Osteocyte (in vitro differentiated cells): Measurements from ENCODE around the gene ZNF628. TPM values are rescaled to one million over a fixed set of nuclear protein-coding genes. Genes with fewer than 3 reads are reported as not detected.

ENCODE experiments used
- DNase-seq: peaks from one replicate; pipeline ENCODE4 v3.0.0; 2021; ENCODE audit warnings: mixed read lengths; ENCODE audit not compliant: unreplicated experiment; ENCODE audit errors: extremely low spot score
- H3K27ac Mint-ChIP-seq: one replicate; pipeline ENCODE4 v1.8.0; 2021; ENCODE audit warnings: mild to moderate bottlenecking, mixed read lengths; ENCODE audit not compliant: unreplicated experiment
- H3K27me3 Mint-ChIP-seq: one replicate; pipeline ENCODE4 v1.8.0; 2021; ENCODE audit warnings: mixed read lengths; ENCODE audit not compliant: unreplicated experiment
- H3K36me3 Mint-ChIP-seq: one replicate; pipeline ENCODE4 v1.8.0; 2021; ENCODE audit warnings: mixed read lengths; ENCODE audit not compliant: unreplicated experiment
- H3K4me1 Mint-ChIP-seq: one replicate; pipeline ENCODE4 v1.8.0; 2021; ENCODE audit warnings: mixed read lengths; ENCODE audit not compliant: unreplicated experiment
- H3K4me3 Mint-ChIP-seq: one replicate; pipeline ENCODE4 v1.8.0; 2021; ENCODE audit warnings: mild to moderate bottlenecking, moderate library complexity, mixed read lengths; ENCODE audit not compliant: unreplicated experiment
- H3K9me3 Mint-ChIP-seq: one replicate; pipeline ENCODE4 v1.8.0; 2021; ENCODE audit warnings: mixed read lengths; ENCODE audit not compliant: unreplicated experiment
- total RNA-seq: library from RNA; stranded (reverse); gene quantifications from 2 replicates; pipeline ENCODE4 v1.2.1, GENCODE V29; 2021
- TF ChIP-seq, protein P1 (sequence below): fragments of 200-600 bp; sonication (generic); IDR thresholded peaks from 2 replicates; pipeline ENCODE4 v1.5.0; 2021; ENCODE audit warnings: antibody characterized with exemption, mild to moderate bottlenecking, moderate library complexity

ZNF628 gene
- total RNA-seq, 1 donor from 2014 or later = 11.6 TPM

GRCh38 chr19:55449469-55449868 is 26.9 kb upstream of the ZNF628 start:
- no peak overlapping the region for H3K27ac Mint-ChIP-seq
- TF ChIP-seq, protein P1, sequence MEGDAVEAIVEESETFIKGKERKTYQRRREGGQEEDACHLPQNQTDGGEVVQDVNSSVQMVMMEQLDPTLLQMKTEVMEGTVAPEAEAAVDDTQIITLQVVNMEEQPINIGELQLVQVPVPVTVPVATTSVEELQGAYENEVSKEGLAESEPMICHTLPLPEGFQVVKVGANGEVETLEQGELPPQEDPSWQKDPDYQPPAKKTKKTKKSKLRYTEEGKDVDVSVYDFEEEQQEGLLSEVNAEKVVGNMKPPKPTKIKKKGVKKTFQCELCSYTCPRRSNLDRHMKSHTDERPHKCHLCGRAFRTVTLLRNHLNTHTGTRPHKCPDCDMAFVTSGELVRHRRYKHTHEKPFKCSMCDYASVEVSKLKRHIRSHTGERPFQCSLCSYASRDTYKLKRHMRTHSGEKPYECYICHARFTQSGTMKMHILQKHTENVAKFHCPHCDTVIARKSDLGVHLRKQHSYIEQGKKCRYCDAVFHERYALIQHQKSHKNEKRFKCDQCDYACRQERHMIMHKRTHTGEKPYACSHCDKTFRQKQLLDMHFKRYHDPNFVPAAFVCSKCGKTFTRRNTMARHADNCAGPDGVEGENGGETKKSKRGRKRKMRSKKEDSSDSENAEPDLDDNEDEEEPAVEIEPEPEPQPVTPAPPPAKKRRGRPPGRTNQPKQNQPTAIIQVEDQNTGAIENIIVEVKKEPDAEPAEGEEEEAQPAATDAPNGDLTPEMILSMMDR = no peak
- peaks cover 10% of the 10 kb centered on the region for H3K4me1 Mint-ChIP-seq
- H3K36me3 Mint-ChIP-seq = peaks cover 5% of the 10 kb centered on the region
- peaks cover 23% of the 10 kb centered on the region for H3K27me3 Mint-ChIP-seq
- DNase-seq = no peak
- H3K4me3 Mint-ChIP-seq = no peak overlapping the region
- H3K9me3 Mint-ChIP-seq = no peaks in the 10 kb centered on the region

- H3K4me3 Mint-ChIP-seq = peak overlapping the region; percentile 47
- TF ChIP-seq, protein P1 = no peak
- peaks cover 9% of the 10 kb centered on the region for H3K36me3 Mint-ChIP-seq
- DNase-seq = no peak
- peaks cover 10% of the 10 kb centered on the region for H3K4me1 Mint-ChIP-seq
- peaks cover 12% of the 10 kb centered on the region for H3K27me3 Mint-ChIP-seq
- H3K27ac Mint-ChIP-seq = no peak overlapping the region
- H3K9me3 Mint-ChIP-seq = no peaks in the 10 kb centered on the region
Observed at GRCh38 chr19:55451163-55451964, 25.1 kb upstream of the ZNF628 start.

DNA sequence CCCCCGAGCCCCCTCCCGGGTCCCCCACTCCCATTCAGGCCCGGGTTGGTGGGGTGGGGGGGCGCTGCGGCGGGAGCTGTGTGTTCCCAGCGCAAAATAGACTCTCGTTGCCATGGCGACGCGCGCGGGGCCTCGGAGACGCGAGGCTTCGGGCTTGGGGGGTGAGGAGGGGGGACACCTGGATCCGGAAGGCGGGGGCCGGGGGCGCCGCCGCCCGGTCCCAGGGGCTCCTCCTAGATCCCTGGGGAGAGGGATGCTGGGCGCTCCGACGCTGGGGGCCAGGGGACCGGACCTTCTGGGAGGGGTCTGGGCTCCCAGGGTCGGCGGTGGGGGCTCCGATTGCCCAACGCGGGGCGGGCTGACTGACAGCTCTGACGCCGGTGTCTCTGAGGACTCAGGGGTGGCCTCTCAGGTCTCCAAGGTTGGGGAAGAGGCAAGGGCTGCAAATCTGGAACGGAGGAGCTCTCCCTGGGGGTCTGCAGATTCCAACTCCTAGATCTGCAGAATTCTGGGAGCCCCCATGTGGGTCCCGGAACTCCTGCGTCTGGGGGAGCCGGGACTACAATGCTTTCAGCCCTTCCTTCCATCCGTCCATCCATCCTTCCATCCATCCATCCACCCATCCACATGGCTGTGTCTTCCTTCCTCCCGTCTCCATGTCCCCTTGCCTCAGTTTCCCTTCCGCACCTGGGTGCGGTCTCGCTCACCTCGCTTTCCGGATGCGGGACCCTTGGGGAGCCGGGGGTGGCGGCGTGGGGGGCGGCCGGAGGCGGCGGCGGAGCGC is 24.3 kb upstream of the ZNF628 start:
- no peaks in the 10 kb centered on the region for H3K9me3 Mint-ChIP-seq
- H3K27ac Mint-ChIP-seq = no peak overlapping the region
- peaks cover 9% of the 10 kb centered on the region for H3K36me3 Mint-ChIP-seq
- no peak for DNase-seq
- peaks cover 12% of the 10 kb centered on the region for H3K27me3 Mint-ChIP-seq
- TF ChIP-seq, protein P1 = no peak
- no peak overlapping the region for H3K4me3 Mint-ChIP-seq
- peaks cover 10% of the 10 kb centered on the region for H3K4me1 Mint-ChIP-seq

DNA sequence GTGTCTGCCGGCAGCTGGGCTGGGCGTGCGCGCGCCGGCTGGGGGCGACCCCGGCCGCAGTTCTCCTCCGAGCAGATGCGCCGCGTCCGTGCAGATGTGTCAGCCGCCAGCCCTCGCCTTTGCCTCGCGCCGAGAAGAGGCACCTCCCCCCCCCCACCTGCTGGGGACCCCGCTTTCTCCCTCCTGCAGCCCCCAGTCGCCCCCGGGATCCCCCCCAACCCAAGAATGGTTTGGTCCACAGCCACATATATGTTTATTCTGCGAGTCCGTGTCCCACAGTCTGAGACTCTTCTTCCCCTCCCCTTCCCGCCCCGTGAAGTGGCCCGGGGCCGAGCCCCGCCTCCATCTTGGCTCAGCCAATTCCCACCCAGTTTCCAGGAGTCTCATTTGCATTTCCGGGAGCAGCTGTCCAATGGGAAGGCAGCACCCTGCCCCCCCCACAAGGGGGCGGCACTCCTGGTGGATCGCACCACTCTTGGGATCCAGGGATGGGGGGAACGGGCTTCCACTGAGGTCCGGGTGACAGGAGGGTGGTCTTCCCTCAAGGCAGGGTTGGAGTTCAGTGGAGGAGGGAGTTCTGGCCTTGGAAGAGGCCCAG is 23.6 kb upstream of the ZNF628 start:
- Mint-ChIP-seq H3K9me3 (no peaks in the 10 kb centered on the region), H3K4me1 (peaks cover 12% of the 10 kb centered on the region), H3K4me3 (no peak overlapping the region), H3K36me3 (peaks cover 9% of the 10 kb centered on the region), H3K27ac (no peak overlapping the region), H3K27me3 (peaks cover 12% of the 10 kb centered on the region)
- DNase-seq = peak; percentile 89
- TF ChIP-seq, protein P1 = peak; percentile 14
